ENCODE measurements around the gene KCNE4. TPM values are rescaled to one million over a fixed set of nuclear protein-coding genes. Genes with fewer than 3 reads are reported as not detected.

The KCNE4 gene, protein sequence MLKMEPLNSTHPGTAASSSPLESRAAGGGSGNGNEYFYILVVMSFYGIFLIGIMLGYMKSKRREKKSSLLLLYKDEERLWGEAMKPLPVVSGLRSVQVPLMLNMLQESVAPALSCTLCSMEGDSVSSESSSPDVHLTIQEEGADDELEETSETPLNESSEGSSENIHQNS
- total RNA-seq = 7.3 TPM

DNA sequence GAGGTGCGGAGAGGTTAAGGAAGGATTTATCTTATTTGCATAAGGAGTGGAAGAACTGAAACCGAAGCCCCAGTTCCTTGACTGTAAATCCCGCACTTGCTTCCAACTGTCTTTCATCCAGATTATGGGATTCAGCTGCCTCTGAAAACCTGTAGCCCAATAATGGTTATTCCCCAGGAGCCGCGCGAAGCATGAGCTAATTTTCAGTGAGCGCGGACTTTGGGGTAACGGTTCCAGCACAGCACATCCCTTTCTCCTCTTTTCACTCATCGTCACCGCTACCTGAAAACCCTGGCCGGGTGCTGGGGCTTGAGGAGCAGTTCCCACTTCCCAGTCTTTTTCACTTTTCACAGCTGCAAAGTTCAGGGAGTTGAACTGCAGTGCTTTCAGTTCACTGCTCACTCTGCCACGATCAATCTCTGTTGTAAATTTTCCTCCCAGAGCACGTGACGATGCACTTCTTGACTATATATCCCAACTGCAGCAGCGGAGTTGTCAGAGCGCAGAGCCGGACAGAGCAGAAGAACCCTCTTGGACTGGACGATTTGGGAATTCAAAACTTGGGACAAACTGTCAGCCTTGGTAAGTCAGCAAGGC is at the start of gene KCNE4:
TSS of gene KCNE4 (plus strand) at position 498 of the 597 bp plus-strand sequence. CDS start 641 bp downstream, outside the sequence.
- no peaks in the 10 kb centered on the region for H3K36me3 ChIP-seq (ENCODE audit: control insufficient read depth in 3 of 3, insufficient read depth in 3 of 3, low read length in 3 of 3)
- peak within 1 kb of the TSS; percentile 59 to 75 (median 63) for H3K9ac ChIP-seq (ENCODE audit: low read depth in 1 of 3, low read length in 3 of 3)
- peaks cover 12 to 22% (median 14%) of the 10 kb centered on the region in 3 donors for H3K4me1 ChIP-seq (ENCODE audit: control insufficient read depth in 3 of 3, insufficient read depth in 3 of 3, low read length in 3 of 3)
- H3K27me3 ChIP-seq (ENCODE audit: control insufficient read depth in 3 of 3, insufficient read depth in 3 of 3, low read length in 3 of 3) = no peaks in the 10 kb centered on the region
- peak within 1 kb of the TSS; percentile 63 to 71 (median 70) for H3K4me3 ChIP-seq (ENCODE audit: low read length in 3 of 3)
- no peaks in the 10 kb centered on the region for H3K9me3 ChIP-seq (ENCODE audit: control insufficient read depth in 3 of 3, low read length in 3 of 3)
- peak within 1 kb of the TSS; percentile 80 for H3K27ac ChIP-seq (ENCODE audit: low read depth, low read length)

DNA sequence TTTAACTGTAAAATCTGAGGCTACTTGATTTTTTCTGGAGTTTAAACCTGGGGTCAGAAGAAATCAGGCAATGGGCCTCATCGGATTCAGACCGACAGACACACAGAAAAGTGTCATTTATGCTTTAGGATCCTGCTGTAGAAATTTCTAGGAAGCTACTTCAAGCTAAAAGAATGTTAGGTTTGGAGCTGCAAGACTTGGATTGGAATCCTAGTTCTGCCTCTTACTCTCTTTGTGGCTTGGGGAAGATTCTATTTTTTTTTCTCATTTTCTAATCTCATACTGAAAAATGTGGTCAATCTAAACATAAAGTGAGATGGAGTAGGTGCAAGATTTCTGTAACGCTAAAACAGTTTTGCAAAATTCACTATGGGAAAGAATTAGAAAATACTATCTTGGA is 48.8 kb upstream of the KCNE4 start:
- Histone ChIP-seq H3K4me3 (ENCODE audit: low read length in 3 of 3) (no peak overlapping the region), H3K9me3 (ENCODE audit: control insufficient read depth in 3 of 3, low read length in 3 of 3) (no peaks in the 10 kb centered on the region), H3K36me3 (ENCODE audit: control insufficient read depth in 3 of 3, insufficient read depth in 3 of 3, low read length in 3 of 3) (no peaks in the 10 kb centered on the region), H3K27ac (ENCODE audit: low read depth, low read length) (no peak overlapping the region), H3K27me3 (ENCODE audit: control insufficient read depth in 3 of 3, insufficient read depth in 3 of 3, low read length in 3 of 3) (peaks cover 0 to 2% (median 0%) of the 10 kb centered on the region in 3 donors), H3K4me1 (ENCODE audit: control insufficient read depth in 3 of 3, insufficient read depth in 3 of 3, low read length in 3 of 3) (no peaks in the 10 kb centered on the region), H3K9ac (ENCODE audit: low read depth in 1 of 3, low read length in 3 of 3) (no peak overlapping the region)

DNA sequence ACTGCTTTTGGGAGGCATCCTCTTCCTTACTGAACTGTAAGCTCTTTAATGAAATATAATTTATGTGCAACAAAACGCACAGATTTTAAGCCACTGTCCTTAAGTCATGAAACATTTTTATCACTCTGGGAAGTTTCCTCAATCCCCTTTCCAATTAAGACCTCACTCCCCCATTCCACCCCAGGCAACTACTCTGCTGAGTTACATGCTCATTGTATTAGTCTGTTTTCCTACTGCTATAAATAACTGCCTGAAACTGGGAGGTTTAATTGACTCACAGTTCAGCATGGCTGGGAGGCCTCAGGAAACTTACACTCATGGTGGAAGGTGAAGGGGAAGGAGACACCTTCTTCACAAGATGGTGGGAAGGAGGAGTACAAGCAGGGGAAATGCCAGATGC is 46.5 kb upstream of the KCNE4 start:
- H3K9ac ChIP-seq (ENCODE audit: low read depth in 1 of 3, low read length in 3 of 3) = no peak overlapping the region
- no peaks in the 10 kb centered on the region for H3K4me1 ChIP-seq (ENCODE audit: control insufficient read depth in 3 of 3, insufficient read depth in 3 of 3, low read length in 3 of 3)
- no peak overlapping the region for H3K27ac ChIP-seq (ENCODE audit: low read depth, low read length)
- no peak overlapping the region for H3K4me3 ChIP-seq (ENCODE audit: low read length in 3 of 3)
- H3K36me3 ChIP-seq (ENCODE audit: control insufficient read depth in 3 of 3, insufficient read depth in 3 of 3, low read length in 3 of 3) = no peaks in the 10 kb centered on the region
- peaks cover 0 to 2% (median 0%) of the 10 kb centered on the region in 3 donors for H3K27me3 ChIP-seq (ENCODE audit: control insufficient read depth in 3 of 3, insufficient read depth in 3 of 3, low read length in 3 of 3)
- no peaks in the 10 kb centered on the region for H3K9me3 ChIP-seq (ENCODE audit: control insufficient read depth in 3 of 3, low read length in 3 of 3)

DNA sequence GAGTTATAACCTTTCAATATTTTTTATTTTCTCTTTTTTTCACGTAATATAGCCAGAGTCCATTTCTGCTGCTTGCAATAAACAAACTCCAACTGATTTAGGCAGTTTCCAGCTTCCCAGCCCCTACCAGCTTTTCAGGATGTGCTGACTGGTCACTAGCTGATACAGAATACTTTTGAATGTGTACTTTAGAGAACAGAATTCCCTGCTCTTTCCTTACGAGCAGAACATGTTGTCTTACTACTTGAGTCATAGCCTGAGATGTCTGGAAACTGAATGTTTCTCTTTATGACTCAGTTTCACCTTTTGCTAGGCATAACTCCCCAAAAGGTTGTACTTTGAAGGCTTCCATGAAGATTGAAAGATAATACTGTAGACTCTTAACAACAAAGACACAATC is 44.5 kb upstream of the KCNE4 start:
- Histone ChIP-seq H3K27ac (ENCODE audit: low read depth, low read length) (no peak overlapping the region), H3K27me3 (ENCODE audit: control insufficient read depth in 3 of 3, insufficient read depth in 3 of 3, low read length in 3 of 3) (no peaks in the 10 kb centered on the region), H3K4me3 (ENCODE audit: low read length in 3 of 3) (no peak overlapping the region), H3K9me3 (ENCODE audit: control insufficient read depth in 3 of 3, low read length in 3 of 3) (no peaks in the 10 kb centered on the region), H3K36me3 (ENCODE audit: control insufficient read depth in 3 of 3, insufficient read depth in 3 of 3, low read length in 3 of 3) (no peaks in the 10 kb centered on the region), H3K9ac (ENCODE audit: low read depth in 1 of 3, low read length in 3 of 3) (no peak overlapping the region), H3K4me1 (ENCODE audit: control insufficient read depth in 3 of 3, insufficient read depth in 3 of 3, low read length in 3 of 3) (no peaks in the 10 kb centered on the region)

DNA sequence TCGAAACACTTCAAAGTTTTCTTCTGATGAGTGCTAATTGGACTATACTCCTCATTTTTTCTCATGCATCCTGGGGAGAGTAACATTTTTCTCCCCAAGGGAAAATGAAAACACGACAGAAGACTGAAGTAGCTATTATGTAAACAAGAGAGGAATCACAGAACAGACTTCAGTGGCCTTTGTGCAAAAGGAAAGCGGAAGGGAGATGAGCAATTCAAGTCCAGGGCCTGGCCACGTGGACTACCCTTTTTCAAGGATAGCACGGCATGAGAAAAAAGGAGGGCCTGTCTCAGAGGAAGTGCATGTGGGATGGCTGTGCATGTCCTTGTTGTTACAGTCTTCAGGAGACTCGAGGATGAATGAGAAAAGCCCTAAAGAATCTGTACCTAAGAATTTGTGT is 43.8 kb upstream of the KCNE4 start:
- H3K4me1 ChIP-seq (ENCODE audit: control insufficient read depth in 3 of 3, insufficient read depth in 3 of 3, low read length in 3 of 3) = no peaks in the 10 kb centered on the region
- H3K27me3 ChIP-seq (ENCODE audit: control insufficient read depth in 3 of 3, insufficient read depth in 3 of 3, low read length in 3 of 3) = no peaks in the 10 kb centered on the region
- H3K27ac ChIP-seq (ENCODE audit: low read depth, low read length) = no peak overlapping the region
- H3K36me3 ChIP-seq (ENCODE audit: control insufficient read depth in 3 of 3, insufficient read depth in 3 of 3, low read length in 3 of 3) = no peaks in the 10 kb centered on the region
- no peak overlapping the region for H3K9ac ChIP-seq (ENCODE audit: low read depth in 1 of 3, low read length in 3 of 3)
- no peak overlapping the region for H3K4me3 ChIP-seq (ENCODE audit: low read length in 3 of 3)
- H3K9me3 ChIP-seq (ENCODE audit: control insufficient read depth in 3 of 3, low read length in 3 of 3) = no peaks in the 10 kb centered on the region

DNA sequence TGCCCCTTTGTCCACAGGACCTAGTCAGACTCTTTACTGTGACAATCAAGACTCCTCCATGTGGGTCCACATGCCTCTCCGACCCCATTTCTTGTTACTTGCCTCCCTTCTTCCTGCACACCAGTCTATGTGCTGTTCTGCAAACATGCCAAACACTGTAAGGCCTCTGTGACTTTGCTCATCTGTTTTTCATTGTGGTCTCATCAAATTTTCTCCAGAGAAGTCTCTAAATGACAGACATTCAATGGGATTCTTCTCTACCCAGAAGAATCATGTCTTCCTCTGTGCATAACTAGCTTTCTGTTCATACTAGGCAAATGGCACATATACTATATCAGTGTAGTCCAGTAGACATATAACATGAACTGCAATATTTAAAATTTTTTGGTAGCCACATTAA is 43.0 kb upstream of the KCNE4 start:
- Histone ChIP-seq H3K9me3 (ENCODE audit: control insufficient read depth in 3 of 3, low read length in 3 of 3) (no peaks in the 10 kb centered on the region), H3K4me3 (ENCODE audit: low read length in 3 of 3) (no peak overlapping the region), H3K36me3 (ENCODE audit: control insufficient read depth in 3 of 3, insufficient read depth in 3 of 3, low read length in 3 of 3) (no peaks in the 10 kb centered on the region), H3K27me3 (ENCODE audit: control insufficient read depth in 3 of 3, insufficient read depth in 3 of 3, low read length in 3 of 3) (no peaks in the 10 kb centered on the region), H3K9ac (ENCODE audit: low read depth in 1 of 3, low read length in 3 of 3) (no peak overlapping the region), H3K27ac (ENCODE audit: low read depth, low read length) (no peak overlapping the region), H3K4me1 (ENCODE audit: control insufficient read depth in 3 of 3, insufficient read depth in 3 of 3, low read length in 3 of 3) (no peaks in the 10 kb centered on the region)

DNA sequence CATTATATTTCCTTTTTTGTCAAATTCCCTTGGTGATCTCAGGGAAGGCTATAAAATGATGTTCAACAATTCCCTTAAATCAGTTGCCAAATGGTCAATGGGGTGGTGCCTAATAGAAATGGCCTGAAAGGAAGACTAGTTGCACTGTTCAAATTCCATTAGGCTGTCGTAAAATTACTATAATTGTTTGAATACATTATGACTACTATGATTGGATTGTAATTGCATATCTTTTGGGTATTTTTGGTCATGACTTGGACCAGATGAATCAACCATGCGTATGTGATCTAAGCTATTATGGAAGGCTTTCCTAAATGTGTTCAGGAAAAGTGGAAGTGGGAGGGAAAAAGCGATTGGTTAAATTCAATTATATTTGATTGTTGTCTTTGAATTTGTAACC is 41.3 kb upstream of the KCNE4 start:
- H3K27ac ChIP-seq (ENCODE audit: low read depth, low read length) = no peak overlapping the region
- H3K27me3 ChIP-seq (ENCODE audit: control insufficient read depth in 3 of 3, insufficient read depth in 3 of 3, low read length in 3 of 3) = no peaks in the 10 kb centered on the region
- no peaks in the 10 kb centered on the region for H3K4me1 ChIP-seq (ENCODE audit: control insufficient read depth in 3 of 3, insufficient read depth in 3 of 3, low read length in 3 of 3)
- H3K9ac ChIP-seq (ENCODE audit: low read depth in 1 of 3, low read length in 3 of 3) = no peak overlapping the region
- no peaks in the 10 kb centered on the region for H3K9me3 ChIP-seq (ENCODE audit: control insufficient read depth in 3 of 3, low read length in 3 of 3)
- H3K4me3 ChIP-seq (ENCODE audit: low read length in 3 of 3) = no peak overlapping the region
- no peaks in the 10 kb centered on the region for H3K36me3 ChIP-seq (ENCODE audit: control insufficient read depth in 3 of 3, insufficient read depth in 3 of 3, low read length in 3 of 3)

DNA sequence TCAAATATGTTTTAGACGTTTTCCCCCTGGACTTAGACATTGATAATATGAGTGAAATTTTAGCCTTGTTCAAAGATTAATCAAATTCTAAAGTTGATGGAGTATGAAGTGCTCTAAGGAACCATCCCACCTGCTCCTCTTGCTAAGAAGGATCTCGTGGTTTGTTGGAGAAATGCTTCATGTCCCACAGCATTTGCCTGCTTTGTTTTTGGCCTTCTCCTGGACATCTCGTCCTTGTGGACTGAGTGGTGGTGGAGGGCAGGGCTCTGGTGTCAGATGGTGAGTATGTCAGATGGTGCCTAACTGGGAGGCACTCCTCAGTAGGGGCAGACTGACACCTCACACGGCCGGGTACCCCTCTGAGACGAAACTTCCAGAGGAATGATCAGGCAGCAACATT is 39.7 kb upstream of the KCNE4 start:
- Histone ChIP-seq H3K27ac (ENCODE audit: low read depth, low read length) (no peak overlapping the region), H3K27me3 (ENCODE audit: control insufficient read depth in 3 of 3, insufficient read depth in 3 of 3, low read length in 3 of 3) (no peaks in the 10 kb centered on the region), H3K9me3 (ENCODE audit: control insufficient read depth in 3 of 3, low read length in 3 of 3) (no peaks in the 10 kb centered on the region), H3K4me3 (ENCODE audit: low read length in 3 of 3) (no peak overlapping the region), H3K9ac (ENCODE audit: low read depth in 1 of 3, low read length in 3 of 3) (no peak overlapping the region), H3K4me1 (ENCODE audit: control insufficient read depth in 3 of 3, insufficient read depth in 3 of 3, low read length in 3 of 3) (no peaks in the 10 kb centered on the region), H3K36me3 (ENCODE audit: control insufficient read depth in 3 of 3, insufficient read depth in 3 of 3, low read length in 3 of 3) (no peaks in the 10 kb centered on the region)

DNA sequence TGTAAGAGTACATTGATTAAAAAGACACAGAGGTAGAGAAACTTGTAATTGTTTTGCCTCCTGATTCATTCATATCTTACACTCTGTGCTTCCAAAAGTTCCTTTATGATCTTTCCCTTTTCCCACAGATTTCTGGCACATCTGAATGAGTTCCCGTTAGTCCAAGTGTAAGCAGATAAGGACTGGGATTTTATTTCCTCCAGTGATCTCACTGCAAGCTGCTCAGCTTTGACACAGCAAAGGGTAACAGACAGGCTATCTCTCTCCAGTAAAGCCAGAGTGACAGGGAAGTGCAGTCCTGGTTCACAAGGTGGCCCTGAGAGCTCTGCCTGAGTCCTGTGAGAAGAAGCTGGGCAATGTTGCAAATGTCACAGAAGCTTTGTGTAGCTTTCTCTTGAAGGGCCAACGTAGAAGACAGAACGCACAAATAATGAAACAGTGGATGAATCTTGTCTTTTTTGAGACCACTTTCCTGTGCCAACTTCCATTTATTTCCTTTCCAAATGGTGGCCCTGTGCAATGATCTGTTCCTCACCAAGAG is 32.5 kb upstream of the KCNE4 start:
- no peak overlapping the region for H3K27ac ChIP-seq (ENCODE audit: low read depth, low read length)

DNA sequence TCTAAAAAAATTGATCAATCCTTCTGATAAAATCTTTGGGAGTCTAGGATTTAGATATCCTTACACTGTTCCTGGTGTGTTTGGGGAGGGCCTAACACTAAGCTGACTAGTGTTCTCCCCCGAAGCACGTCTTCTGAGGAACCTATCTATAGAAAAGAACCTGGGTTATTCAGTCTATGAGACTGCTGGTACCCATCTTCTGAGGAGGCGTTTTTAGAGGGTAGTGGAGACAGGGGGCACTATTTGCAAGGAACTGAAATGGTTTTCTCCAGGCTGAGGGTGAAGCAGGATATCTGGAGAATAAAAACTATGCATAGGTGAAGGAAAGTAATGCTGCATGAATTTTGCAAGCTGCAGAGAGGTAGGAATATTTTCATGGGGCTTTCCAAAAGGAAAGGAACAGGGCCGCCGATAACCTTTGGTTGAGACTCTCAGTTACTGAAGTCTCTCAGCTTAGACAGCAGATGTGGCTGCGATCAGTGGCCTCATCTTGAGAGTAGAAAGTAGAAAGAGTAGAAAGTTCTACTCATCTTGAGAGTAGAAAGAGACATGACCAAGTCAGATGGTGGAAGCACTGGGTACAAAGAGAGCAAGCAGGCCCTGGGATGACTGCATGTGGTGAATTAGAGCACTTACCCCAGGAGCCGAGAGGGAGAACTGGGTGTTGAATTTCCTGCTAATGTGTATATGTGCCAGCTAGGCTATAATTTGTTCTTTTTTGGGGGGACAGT is 31.8 kb upstream of the KCNE4 start:
- Histone ChIP-seq H3K9me3 (ENCODE audit: control insufficient read depth in 3 of 3, low read length in 3 of 3) (no peaks in the 10 kb centered on the region), H3K36me3 (ENCODE audit: control insufficient read depth in 3 of 3, insufficient read depth in 3 of 3, low read length in 3 of 3) (no peaks in the 10 kb centered on the region), H3K9ac (ENCODE audit: low read depth in 1 of 3, low read length in 3 of 3) (no peak overlapping the region), H3K4me3 (ENCODE audit: low read length in 3 of 3) (no peak overlapping the region), H3K27ac (ENCODE audit: low read depth, low read length) (no peak overlapping the region), H3K27me3 (ENCODE audit: control insufficient read depth in 3 of 3, insufficient read depth in 3 of 3, low read length in 3 of 3) (no peaks in the 10 kb centered on the region), H3K4me1 (ENCODE audit: control insufficient read depth in 3 of 3, insufficient read depth in 3 of 3, low read length in 3 of 3) (no peaks in the 10 kb centered on the region)

More for the DNA sequence above, 32.5 kb upstream of the KCNE4 start:
- Histone ChIP-seq H3K4me1 (ENCODE audit: control insufficient read depth in 3 of 3, insufficient read depth in 3 of 3, low read length in 3 of 3) (no peaks in the 10 kb centered on the region), H3K9me3 (ENCODE audit: control insufficient read depth in 3 of 3, low read length in 3 of 3) (no peaks in the 10 kb centered on the region), H3K9ac (ENCODE audit: low read depth in 1 of 3, low read length in 3 of 3) (no peak overlapping the region), H3K4me3 (ENCODE audit: low read length in 3 of 3) (no peak overlapping the region), H3K27me3 (ENCODE audit: control insufficient read depth in 3 of 3, insufficient read depth in 3 of 3, low read length in 3 of 3) (no peaks in the 10 kb centered on the region), H3K36me3 (ENCODE audit: control insufficient read depth in 3 of 3, insufficient read depth in 3 of 3, low read length in 3 of 3) (no peaks in the 10 kb centered on the region)
